NCI-H774 (cell line): Measurements from ENCODE around the gene PHACTR1.

Experiments used
- DNase-seq: peaks from one replicate; lab custom pipeline; 2025; lab: John Stamatoyannopoulos, UW

Gene PHACTR1

GRCh38 chr6:13198168-13198567, 481.6 kb downstream of the PHACTR1 start:
- DNase-seq, result no peak

GRCh38 chr6:13201336-13201735, 484.8 kb downstream of the PHACTR1 start:
- DNase-seq, result no peak

GRCh38 chr6:13203145-13203544, 486.6 kb downstream of the PHACTR1 start:
- no peak for DNase-seq

- DNase-seq, result no peak
Observed at GRCh38 chr6:13205106-13205505, 488.5 kb downstream of the PHACTR1 start.

- DNase-seq, result no peak
Observed at GRCh38 chr6:13212096-13212495, 495.5 kb downstream of the PHACTR1 start.

- DNase-seq, result no peak
Observed at GRCh38 chr6:13212538-13212937, 496.0 kb downstream of the PHACTR1 start.

- DNase-seq, result no peak
Observed at GRCh38 chr6:13215390-13215789, 498.8 kb downstream of the PHACTR1 start.

- no peak for DNase-seq
Observed at GRCh38 chr6:13216236-13217014, 499.9 kb downstream of the PHACTR1 start.

GRCh38 chr6:13217206-13217905, 500.8 kb downstream of the PHACTR1 start:
- DNase-seq, result no peak

GRCh38 chr6:13220266-13220665, 503.7 kb downstream of the PHACTR1 start:
- DNase-seq, result no peak

GRCh38 chr6:13222048-13222447, 505.5 kb downstream of the PHACTR1 start:
- DNase-seq, result no peak

GRCh38 chr6:13226071-13226470, 509.5 kb downstream of the PHACTR1 start:
- no peak for DNase-seq

- DNase-seq, result no peak
Observed at GRCh38 chr6:13228264-13229204, 512.0 kb downstream of the PHACTR1 start.

GRCh38 chr6:13229205-13230085, 512.9 kb downstream of the PHACTR1 start:
- no peak for DNase-seq

- no peak for DNase-seq
Observed at GRCh38 chr6:13233106-13233505, 516.5 kb downstream of the PHACTR1 start.

GRCh38 chr6:13234130-13234529, 517.6 kb downstream of the PHACTR1 start:
- DNase-seq, result no peak

- no peak for DNase-seq
Observed at GRCh38 chr6:13235339-13235738, 518.8 kb downstream of the PHACTR1 start.

- DNase-seq, result no peak
Observed at GRCh38 chr6:13237318-13237717, 520.8 kb downstream of the PHACTR1 start.

- no peak for DNase-seq
Observed at GRCh38 chr6:13238017-13238416, 521.5 kb downstream of the PHACTR1 start.

- DNase-seq, result no peak
Observed at GRCh38 chr6:13238640-13239216, 522.2 kb downstream of the PHACTR1 start.
